ENCODE results near the gene LETMD1.

The LETMD1 gene

DNA sequence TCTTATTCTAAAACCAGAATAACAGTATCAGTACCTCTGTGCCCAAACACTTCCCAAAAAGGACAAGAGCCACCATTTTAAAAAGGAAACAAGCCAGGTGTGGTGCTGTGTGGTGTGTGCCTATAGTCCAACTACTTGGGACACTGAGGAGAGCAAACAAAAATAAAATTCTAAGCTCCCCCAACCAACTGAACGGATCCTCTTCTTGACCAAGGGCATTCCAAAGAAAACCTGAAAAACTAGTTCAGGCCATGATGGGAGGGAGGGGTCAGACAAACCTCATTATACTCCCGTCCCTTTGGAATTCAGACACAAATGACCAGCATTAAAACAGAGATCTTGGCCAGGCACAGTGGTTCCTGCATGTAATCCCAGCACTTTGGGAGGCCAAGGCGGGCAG is 42.5 kb upstream of the LETMD1 start:
- Histone ChIP-seq H3K9ac (ENCODE audit: low read length) (no peak overlapping the region), H2AFZ (ENCODE audit: low read depth, low read length, severe bottlenecking) (no peak overlapping the region), H4K20me1 (ENCODE audit: low read depth, low read length) (no peaks in the 10 kb centered on the region), H3K27ac (ENCODE audit: low read depth, low read length) (no peak overlapping the region), H3K79me2 (ENCODE audit: insufficient read depth, low read length) (no peaks in the 10 kb centered on the region; the same call in 1 of the 2 replicates), H3K36me3 (ENCODE audit: low read length) (no peaks in the 10 kb centered on the region), H3K9me3 (ENCODE audit: insufficient read depth, low read length) (no peaks in the 10 kb centered on the region), H3F3A (ENCODE audit: insufficient read depth) (no peaks in the 10 kb centered on the region), H3K4me3 (ENCODE audit: insufficient read depth, low read length, poor library complexity, severe bottlenecking) (no peak overlapping the region), H3K9me2 (replicated peaks; ENCODE audit: insufficient read depth, low read length) (no peaks in the 10 kb centered on the region), H3K27me3 (ENCODE audit: low read length) (no peaks in the 10 kb centered on the region), H3K4me2 (ENCODE audit: low read depth, low read length, poor library complexity, severe bottlenecking) (no peak overlapping the region)
- TF ChIP-seq, protein P1, sequence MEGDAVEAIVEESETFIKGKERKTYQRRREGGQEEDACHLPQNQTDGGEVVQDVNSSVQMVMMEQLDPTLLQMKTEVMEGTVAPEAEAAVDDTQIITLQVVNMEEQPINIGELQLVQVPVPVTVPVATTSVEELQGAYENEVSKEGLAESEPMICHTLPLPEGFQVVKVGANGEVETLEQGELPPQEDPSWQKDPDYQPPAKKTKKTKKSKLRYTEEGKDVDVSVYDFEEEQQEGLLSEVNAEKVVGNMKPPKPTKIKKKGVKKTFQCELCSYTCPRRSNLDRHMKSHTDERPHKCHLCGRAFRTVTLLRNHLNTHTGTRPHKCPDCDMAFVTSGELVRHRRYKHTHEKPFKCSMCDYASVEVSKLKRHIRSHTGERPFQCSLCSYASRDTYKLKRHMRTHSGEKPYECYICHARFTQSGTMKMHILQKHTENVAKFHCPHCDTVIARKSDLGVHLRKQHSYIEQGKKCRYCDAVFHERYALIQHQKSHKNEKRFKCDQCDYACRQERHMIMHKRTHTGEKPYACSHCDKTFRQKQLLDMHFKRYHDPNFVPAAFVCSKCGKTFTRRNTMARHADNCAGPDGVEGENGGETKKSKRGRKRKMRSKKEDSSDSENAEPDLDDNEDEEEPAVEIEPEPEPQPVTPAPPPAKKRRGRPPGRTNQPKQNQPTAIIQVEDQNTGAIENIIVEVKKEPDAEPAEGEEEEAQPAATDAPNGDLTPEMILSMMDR (IDR thresholded peaks at IDR 0.05; ENCODE audit: insufficient read depth, low read length, poor library complexity, severe bottlenecking): no peak
- no peak for TF ChIP-seq EZH2phosphoT487 (conservative IDR thresholded peaks at IDR 0.05; ENCODE audit: low read length)

DNA sequence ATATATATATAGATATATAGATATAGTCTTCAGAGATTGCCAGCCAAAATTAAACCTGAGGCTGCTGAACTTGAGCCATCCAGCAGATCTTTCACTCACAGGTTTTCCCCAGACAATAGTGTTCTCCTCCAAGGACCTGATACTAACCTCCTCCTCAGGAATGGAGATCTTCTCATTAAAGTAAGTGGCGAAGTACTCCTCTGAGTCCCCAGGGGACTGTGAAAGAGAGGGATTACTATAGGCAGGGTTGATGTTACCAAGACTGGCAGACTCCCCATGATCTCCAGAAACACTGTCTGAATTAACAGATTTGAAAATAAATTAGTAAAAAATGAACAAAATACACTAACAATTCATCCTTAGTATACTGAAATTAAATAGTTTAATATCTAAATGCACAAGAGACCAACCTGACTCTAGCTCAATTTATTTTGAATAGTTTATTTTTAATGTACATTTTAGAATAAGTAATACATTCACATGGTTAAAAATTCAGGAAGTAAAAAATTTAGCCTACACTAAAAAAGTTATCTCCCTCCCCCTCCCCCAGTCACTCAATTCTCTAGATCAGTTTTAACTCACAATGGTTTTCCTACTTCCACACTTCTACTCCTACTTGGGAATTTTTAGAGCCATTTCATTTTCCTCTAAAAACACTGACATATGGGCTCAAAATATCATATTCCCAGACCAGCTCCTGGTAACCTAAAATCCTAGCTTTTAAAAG is 39.6 kb upstream of the LETMD1 start:
- TF ChIP-seq, protein P1 (IDR thresholded peaks at IDR 0.05; ENCODE audit: insufficient read depth, low read length, poor library complexity, severe bottlenecking): no peak
- TF ChIP-seq EZH2phosphoT487 (conservative IDR thresholded peaks at IDR 0.05; ENCODE audit: low read length): no peak
- no peak overlapping the region for H3K4me3 ChIP-seq (ENCODE audit: insufficient read depth, low read length, poor library complexity, severe bottlenecking)
- H3F3A ChIP-seq (ENCODE audit: insufficient read depth): no peaks in the 10 kb centered on the region
- no peaks in the 10 kb centered on the region for H3K27me3 ChIP-seq (ENCODE audit: low read length)
- peaks cover 18% of the 10 kb centered on the region; the same call in 1 of the 2 replicates for H3K79me2 ChIP-seq (ENCODE audit: insufficient read depth, low read length)
- H4K20me1 ChIP-seq (ENCODE audit: low read depth, low read length): no peaks in the 10 kb centered on the region
- H3K36me3 ChIP-seq (ENCODE audit: low read length): no peaks in the 10 kb centered on the region
- H3K9me2 ChIP-seq (replicated peaks; ENCODE audit: insufficient read depth, low read length): no peaks in the 10 kb centered on the region
- H2AFZ ChIP-seq (ENCODE audit: low read depth, low read length, severe bottlenecking): no peak overlapping the region
- no peak overlapping the region for H3K4me2 ChIP-seq (ENCODE audit: low read depth, low read length, poor library complexity, severe bottlenecking)
- H3K27ac ChIP-seq (ENCODE audit: low read depth, low read length): no peak overlapping the region
- H3K9ac ChIP-seq (ENCODE audit: low read length): no peak overlapping the region
- no peaks in the 10 kb centered on the region for H3K9me3 ChIP-seq (ENCODE audit: insufficient read depth, low read length)

DNA sequence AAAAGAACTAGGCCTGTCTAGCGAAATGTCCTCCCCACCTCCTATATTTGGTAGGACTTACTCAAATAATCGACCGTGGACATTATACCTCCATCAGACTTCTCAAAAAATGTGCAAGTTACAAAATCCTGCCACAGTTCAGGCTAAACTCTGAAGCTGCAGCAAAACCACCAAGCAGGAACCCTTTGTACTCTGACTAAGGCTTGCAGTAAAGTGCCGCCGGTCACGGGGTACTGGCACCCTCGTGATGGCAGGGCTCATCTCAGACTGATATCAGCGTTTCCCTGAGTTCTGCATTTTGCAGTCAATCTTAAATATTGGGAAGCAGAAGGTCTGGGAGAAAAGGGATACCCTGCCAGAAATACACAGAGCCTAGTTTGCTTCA is 39.1 kb upstream of the LETMD1 start:
- H3K4me3 ChIP-seq (ENCODE audit: insufficient read depth, low read length, poor library complexity, severe bottlenecking): no peak overlapping the region
- H3K9me3 ChIP-seq (ENCODE audit: insufficient read depth, low read length): no peaks in the 10 kb centered on the region
- no peaks in the 10 kb centered on the region for H3K27me3 ChIP-seq (ENCODE audit: low read length)
- H3K79me2 ChIP-seq (ENCODE audit: insufficient read depth, low read length): peaks cover 18% of the 10 kb centered on the region; the same call in 1 of the 2 replicates
- H3F3A ChIP-seq (ENCODE audit: insufficient read depth): no peaks in the 10 kb centered on the region
- no peaks in the 10 kb centered on the region for H3K9me2 ChIP-seq (replicated peaks; ENCODE audit: insufficient read depth, low read length)
- H3K9ac ChIP-seq (ENCODE audit: low read length): no peak overlapping the region
- no peaks in the 10 kb centered on the region for H4K20me1 ChIP-seq (ENCODE audit: low read depth, low read length)
- no peak overlapping the region for H3K27ac ChIP-seq (ENCODE audit: low read depth, low read length)
- H3K36me3 ChIP-seq (ENCODE audit: low read length): no peaks in the 10 kb centered on the region
- H3K4me2 ChIP-seq (ENCODE audit: low read depth, low read length, poor library complexity, severe bottlenecking): no peak overlapping the region
- no peak overlapping the region for H2AFZ ChIP-seq (ENCODE audit: low read depth, low read length, severe bottlenecking)
- TF ChIP-seq, protein P1 (IDR thresholded peaks at IDR 0.05; ENCODE audit: insufficient read depth, low read length, poor library complexity, severe bottlenecking): no peak
